Activated CD4-positive, alpha-beta T cell treated with anti-CD3 and anti-CD28 coated beads, Interleukin-2, amount 10 ng/mL, durations not matched to agents 24 days and 14 days (primary cell): ENCODE results near the gene TSPAN11. TPM values are rescaled to one million over a fixed set of nuclear protein-coding genes. Genes with fewer than 3 reads are reported as not detected.

Experiments used
- total RNA-seq: library from RNA; stranded (reverse); gene quantifications from 2 replicates; pipeline ENCODE4 v1.2.3, GENCODE V29; 2022

TSPAN11 gene
- total RNA-seq, 1 donor from 2014 or later, result not detected

Other genes with a start within 250 kb of the TSPAN11 start
- 41.3 and 45.9 TPM in 2 replicates for gene IPO8, start 230.9 kb upstream of the TSPAN11 start, total RNA-seq
- 8.6 and 12.2 TPM in 2 replicates for gene CAPRIN2, start 171.8 kb upstream of the TSPAN11 start, total RNA-seq
- 161 and 186 TPM in 2 replicates for gene DDX11, start 147.1 kb downstream of the TSPAN11 start, total RNA-seq